Activated naive CD8-positive, alpha-beta T cell treated with anti-CD3 and anti-CD28 coated beads, Interleukin-2, amount 10 ng/mL, durations not matched to agents 7 days and 5 days (primary cell): Measurements from ENCODE around the gene LMOD3. TPM values are rescaled to one million over a fixed set of nuclear protein-coding genes. Genes with fewer than 3 reads are reported as not detected.

Source experiments
- ATAC-seq: fragments of 150-1000 bp; cut with Tn5 transposase; one replicate; pipeline ENCODE4 v1.10.0; 2021; ENCODE audit warnings: low read depth, moderate library complexity
- POLR2A ChIA-PET: fragments of 350-600 bp; sonication (Branson Sonifier 250); formaldehyde crosslinking; loops from one replicate; lab custom pipeline; 2021; ENCODE audit warnings: antibody characterized with exemption; lab: Charles Lee
- DNase-seq: peaks from one replicate; pipeline ENCODE4 v3.0.0; 2021
- H3K27ac Mint-ChIP-seq: one replicate; pipeline ENCODE4 v1.8.0; 2022; ENCODE audit warnings: mild to moderate bottlenecking, mixed read lengths
- H3K27me3 Mint-ChIP-seq: one replicate; pipeline ENCODE4 v1.8.0; 2022; ENCODE audit warnings: mild to moderate bottlenecking, moderate library complexity, mixed read lengths
- H3K36me3 Mint-ChIP-seq: one replicate; pipeline ENCODE4 v1.8.0; 2021; ENCODE audit warnings: mild to moderate bottlenecking, mixed read lengths
- H3K4me1 Mint-ChIP-seq: one replicate; pipeline ENCODE4 v1.8.0; 2021; ENCODE audit warnings: mixed read lengths
- H3K4me3 Mint-ChIP-seq: one replicate; pipeline ENCODE4 v1.8.0; 2022; ENCODE audit warnings: mild to moderate bottlenecking, moderate library complexity, mixed read lengths
- H3K9me3 Mint-ChIP-seq: one replicate; pipeline ENCODE4 v1.8.0; 2021; ENCODE audit warnings: mixed read lengths
- total RNA-seq, 2 experiments: library from RNA; stranded (reverse); gene quantifications; one replicate each; pipeline ENCODE4 v1.2.3, GENCODE V29; 2021

LMOD3 gene
- total RNA-seq, 2 experiments from 2014 or later, result not detected

- H3K4me3 Mint-ChIP-seq, result no peak overlapping the region
- no peaks in the 10 kb centered on the region for H3K9me3 Mint-ChIP-seq
- peaks cover 56% of the 10 kb centered on the region for H3K4me1 Mint-ChIP-seq
- no peaks in the 10 kb centered on the region for H3K27me3 Mint-ChIP-seq
- POLR2A ChIA-PET, result interaction anchor here (1.2 kb wide), 1 partner anchor 45 kb away, joined by 3 read pairs; the partner anchor contains the start of gene TMF1
- H3K36me3 Mint-ChIP-seq, result peaks cover 43% of the 10 kb centered on the region
- DNase-seq (no peak), ATAC-seq (no peak)
- peak overlapping the region; percentile 62 for H3K27ac Mint-ChIP-seq
Observed at GRCh38 chr3:69097407-69098086, 24.8 kb downstream of the LMOD3 start.

GRCh38 chr3:69096299-69096698 lies 26.1 kb downstream of the LMOD3 start:
- Mint-ChIP-seq H3K4me1 (peaks cover 57% of the 10 kb centered on the region), H3K9me3 (no peaks in the 10 kb centered on the region), H3K36me3 (peaks cover 37% of the 10 kb centered on the region), H3K27ac (no peak overlapping the region), H3K4me3 (peak overlapping the region; percentile 62), H3K27me3 (no peaks in the 10 kb centered on the region)
- POLR2A ChIA-PET, result interaction anchor here (1.1 to 3.0 kb wide), 3 partner anchors 11 to 45 kb away, joined by 3 to 21 read pairs (median 3); partner anchors contain the start of gene ARL6IP5
- ATAC-seq, result no peak
- DNase-seq, result no peak

DNA sequence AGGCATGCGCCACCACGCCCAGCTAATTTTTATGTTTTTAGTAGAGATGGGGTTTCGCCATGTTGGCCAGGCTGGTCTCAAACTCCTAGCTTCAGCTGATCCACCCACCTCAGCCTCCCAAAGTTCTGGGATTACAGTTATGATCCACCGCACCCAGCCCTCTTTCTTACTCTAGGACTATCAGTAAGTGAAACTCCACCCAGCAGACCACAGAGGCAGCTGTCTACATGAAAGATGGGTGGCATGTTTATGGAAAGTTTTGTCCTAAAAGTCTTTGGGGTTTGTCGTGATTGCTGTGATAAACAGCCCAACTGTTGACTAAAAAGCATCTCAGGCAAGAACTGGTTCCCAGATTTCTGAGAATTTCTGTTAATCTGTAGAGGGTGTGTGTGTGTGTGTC lies 26.8 kb downstream of the LMOD3 start:
- POLR2A ChIA-PET, result interaction anchor here (0.6 to 3.0 kb wide), 5 partner anchors 10 to 44 kb away, joined by 3 to 21 read pairs (median 3); partner anchors contain the start of gene ARL6IP5
- Mint-ChIP-seq H3K27me3 (no peaks in the 10 kb centered on the region), H3K4me1 (peaks cover 61% of the 10 kb centered on the region), H3K36me3 (peaks cover 38% of the 10 kb centered on the region), H3K9me3 (no peaks in the 10 kb centered on the region), H3K27ac (peak overlapping the region; percentile 85), H3K4me3 (peak overlapping the region; percentile 62)
- ATAC-seq (no peak), DNase-seq (no peak)

DNA sequence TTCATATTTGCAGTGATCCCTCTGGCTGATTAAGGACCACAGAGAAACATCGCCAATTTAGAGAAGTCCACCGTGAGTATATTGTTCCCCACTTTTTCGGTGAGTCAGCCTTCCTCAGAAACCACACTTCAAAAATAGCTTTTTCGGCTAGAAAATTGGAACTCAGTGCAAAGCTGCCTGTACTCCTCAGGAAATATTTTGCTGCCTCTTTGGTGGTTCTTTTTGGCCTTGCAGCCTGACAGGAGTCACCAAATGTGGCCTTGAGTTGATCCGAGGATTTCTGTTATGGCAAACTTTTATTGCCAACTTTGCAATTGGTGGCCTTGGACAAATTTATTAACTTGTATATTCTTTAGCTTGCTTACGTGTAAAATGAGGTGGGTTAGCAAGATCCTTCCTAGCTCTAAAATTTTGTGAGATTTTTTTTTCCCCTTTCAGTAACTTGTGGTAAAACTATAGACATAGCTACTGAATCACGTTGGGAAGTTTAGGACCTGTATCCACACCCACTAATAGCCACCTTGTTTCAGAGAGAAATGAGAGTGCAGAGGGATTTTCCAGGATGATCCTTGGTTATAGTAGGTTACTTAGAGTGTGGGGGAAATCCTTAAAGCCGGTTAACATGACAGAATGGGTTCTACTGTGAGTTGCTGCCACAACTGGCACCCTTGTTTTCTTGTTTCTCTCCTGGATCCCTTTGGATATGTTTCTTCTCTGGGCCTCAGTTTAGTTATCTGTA lies 27.8 kb downstream of the LMOD3 start:
- Mint-ChIP-seq H3K36me3 (peaks cover 40% of the 10 kb centered on the region), H3K27ac (peak overlapping the region; percentile 86), H3K9me3 (no peaks in the 10 kb centered on the region), H3K4me3 (peak overlapping the region; percentile 93), H3K4me1 (peaks cover 65% of the 10 kb centered on the region), H3K27me3 (no peaks in the 10 kb centered on the region)
- ATAC-seq (no peak), DNase-seq (no peak)
- POLR2A ChIA-PET, result interaction anchor here (0.6 to 4.3 kb wide), 8 partner anchors 9 to 122 kb away, joined by 3 to 63 read pairs (median 4); partner anchors contain the start of genes ARL6IP5, TMF1 and UBA3

DNA sequence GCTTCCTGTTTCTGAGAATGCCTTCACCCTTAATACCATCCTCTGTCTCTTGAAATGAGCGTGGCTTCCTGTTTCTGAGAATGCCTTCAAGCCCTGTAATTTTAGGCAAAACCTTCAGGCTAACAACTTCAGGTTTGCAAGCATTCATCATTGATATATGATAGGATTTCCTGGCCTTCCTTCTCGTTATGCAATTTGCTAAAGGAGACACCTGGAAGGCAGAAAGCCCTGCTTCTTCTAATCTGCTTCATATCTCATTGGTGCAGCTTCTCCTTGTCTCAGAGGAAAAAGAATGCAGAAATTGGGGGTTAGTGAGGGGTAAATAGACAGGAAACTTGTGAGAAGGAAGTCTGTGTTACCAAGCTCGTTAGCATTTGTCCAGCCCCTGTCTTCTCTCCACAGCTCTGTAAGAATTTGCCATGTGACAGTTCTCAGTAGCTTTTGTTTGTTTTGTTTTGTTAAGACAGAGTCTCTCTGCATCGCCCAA lies 30.3 kb downstream of the LMOD3 start:
- ATAC-seq (peak; percentile 82), DNase-seq (no peak)
- POLR2A ChIA-PET, result interaction anchor here (0.6 to 6.7 kb wide), 12 partner anchors 10 to 236 kb away, joined by 3 to 63 read pairs (median 5); partner anchors contain the start of genes EOGT, TMF1 and UBA3
- Mint-ChIP-seq H3K36me3 (peaks cover 38% of the 10 kb centered on the region), H3K4me3 (peak overlapping the region; percentile 93), H3K27ac (peak overlapping the region; percentile 84), H3K27me3 (no peaks in the 10 kb centered on the region), H3K4me1 (peaks cover 71% of the 10 kb centered on the region), H3K9me3 (no peaks in the 10 kb centered on the region)

- ATAC-seq, result peak; percentile 1
- POLR2A ChIA-PET, result interaction anchor here (0.6 to 6.7 kb wide), 13 partner anchors 9 to 236 kb away, joined by 3 to 63 read pairs (median 5); partner anchors contain the start of genes EOGT, TMF1 and UBA3
Observed at GRCh38 chr3:69091389-69092029, 30.9 kb downstream of the LMOD3 start.

DNA sequence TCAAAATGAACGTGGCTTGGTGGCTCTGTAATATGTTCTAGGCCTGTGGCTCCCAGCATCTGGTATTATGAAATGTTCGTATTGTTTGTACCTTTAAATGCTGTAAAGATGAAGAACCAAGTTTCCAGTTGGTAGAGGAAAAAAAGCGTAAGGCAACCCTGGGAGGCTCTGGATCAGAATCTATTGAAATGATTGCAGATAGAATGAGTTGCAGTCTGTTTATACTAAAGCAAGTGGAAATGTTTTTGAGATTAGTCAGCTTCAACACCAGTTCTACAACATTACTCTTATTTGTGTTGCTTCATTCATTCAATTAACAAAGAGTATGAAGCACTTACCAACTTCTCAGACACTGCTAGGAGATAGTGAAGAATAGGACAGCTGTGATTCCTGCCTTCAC lies 32.4 kb downstream of the LMOD3 start:
- DNase-seq (no peak), ATAC-seq (no peak)
- Mint-ChIP-seq H3K36me3 (peaks cover 40% of the 10 kb centered on the region), H3K9me3 (no peaks in the 10 kb centered on the region), H3K27me3 (no peaks in the 10 kb centered on the region), H3K4me1 (peaks cover 58% of the 10 kb centered on the region), H3K27ac (peak overlapping the region; percentile 59), H3K4me3 (peak overlapping the region; percentile 60)
- POLR2A ChIA-PET, result interaction anchor here (0.7 to 6.7 kb wide), 5 partner anchors 11 to 77 kb away, joined by 3 to 33 read pairs (median 8); partner anchors contain the start of genes EOGT, TMF1 and UBA3

More at GRCh38 chr3:69091389-69092029, 30.9 kb downstream of the LMOD3 start:
- DNase-seq, result no peak
- Mint-ChIP-seq H3K27ac (peak overlapping the region; percentile 84), H3K9me3 (no peaks in the 10 kb centered on the region), H3K36me3 (peaks cover 38% of the 10 kb centered on the region), H3K4me3 (peak overlapping the region; percentile 93), H3K27me3 (no peaks in the 10 kb centered on the region), H3K4me1 (peaks cover 69% of the 10 kb centered on the region)

GRCh38 chr3:69088063-69088462 lies 34.3 kb downstream of the LMOD3 start:
- Mint-ChIP-seq H3K36me3 (peaks cover 33% of the 10 kb centered on the region), H3K27ac (peak overlapping the region; percentile 90), H3K9me3 (no peaks in the 10 kb centered on the region), H3K4me1 (peaks cover 57% of the 10 kb centered on the region), H3K4me3 (peak overlapping the region; percentile 86), H3K27me3 (no peaks in the 10 kb centered on the region)
- POLR2A ChIA-PET, result interaction anchor here (1.1 to 6.7 kb wide), 6 partner anchors 9 to 74 kb away, joined by 3 to 60 read pairs (median 38); partner anchors contain the start of genes EOGT, TMF1 and UBA3
- ATAC-seq, result no peak
- no peak for DNase-seq

DNA sequence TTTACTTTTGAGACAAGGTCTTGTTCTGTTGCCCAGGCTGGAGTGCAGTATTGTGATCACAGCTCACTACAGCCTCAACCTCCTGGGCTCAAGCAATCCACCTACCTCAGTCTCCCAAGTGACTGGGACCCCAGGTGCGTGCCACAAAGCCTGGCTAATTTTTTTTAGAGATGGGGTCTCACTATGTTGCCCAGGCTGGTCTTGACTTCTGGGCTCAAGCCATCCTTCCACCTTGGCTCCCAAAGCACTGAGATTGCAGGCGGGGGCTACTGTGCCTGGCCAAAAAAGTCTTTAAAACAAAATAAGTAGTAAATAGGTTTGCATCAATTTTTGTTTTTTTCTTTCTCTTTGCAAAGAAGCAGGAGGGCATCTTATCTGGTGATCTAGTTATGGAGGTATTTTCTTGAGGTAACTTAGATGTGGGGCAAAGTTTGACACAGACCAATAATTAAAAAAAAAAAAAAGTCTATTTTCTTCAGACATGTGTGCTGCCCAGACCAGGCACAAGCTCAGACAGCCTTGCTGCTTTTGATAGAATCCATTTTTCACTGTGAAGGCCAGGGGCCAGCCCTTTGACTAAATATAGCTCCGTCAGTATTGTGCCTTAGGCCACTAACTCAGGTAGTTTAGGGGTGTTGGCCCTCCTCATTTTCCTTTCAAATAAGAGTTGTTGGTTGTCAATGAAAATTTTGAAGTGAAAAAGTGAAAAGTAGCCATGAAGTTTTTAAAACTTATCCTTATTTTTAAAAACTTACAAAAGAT lies 35.2 kb downstream of the LMOD3 start:
- Mint-ChIP-seq H3K27me3 (no peaks in the 10 kb centered on the region), H3K36me3 (peaks cover 33% of the 10 kb centered on the region), H3K27ac (peak overlapping the region; percentile 76), H3K4me1 (peaks cover 57% of the 10 kb centered on the region), H3K9me3 (no peaks in the 10 kb centered on the region), H3K4me3 (peak overlapping the region; percentile 99)
- ATAC-seq (no peak), DNase-seq (no peak)
- POLR2A ChIA-PET, result interaction anchor here (0.6 to 6.7 kb wide), 8 partner anchors 8 to 125 kb away, joined by 3 to 60 read pairs (median 19); partner anchors contain the start of genes EOGT, TMF1 and UBA3

GRCh38 chr3:69085833-69086722 lies 36.3 kb downstream of the LMOD3 start:
- Mint-ChIP-seq H3K27ac (peak overlapping the region; percentile 97), H3K4me3 (peak overlapping the region; percentile 99), H3K36me3 (peaks cover 28% of the 10 kb centered on the region), H3K9me3 (no peaks in the 10 kb centered on the region), H3K4me1 (peaks cover 59% of the 10 kb centered on the region), H3K27me3 (no peaks in the 10 kb centered on the region)
- DNase-seq (peak; percentile 56), ATAC-seq (peak; percentile 29)
- POLR2A ChIA-PET, result interaction anchor here (0.6 to 6.7 kb wide), 11 partner anchors 7 to 121 kb away, joined by 3 to 60 read pairs (median 11); partner anchors contain the start of genes TMF1 and UBA3

DNA sequence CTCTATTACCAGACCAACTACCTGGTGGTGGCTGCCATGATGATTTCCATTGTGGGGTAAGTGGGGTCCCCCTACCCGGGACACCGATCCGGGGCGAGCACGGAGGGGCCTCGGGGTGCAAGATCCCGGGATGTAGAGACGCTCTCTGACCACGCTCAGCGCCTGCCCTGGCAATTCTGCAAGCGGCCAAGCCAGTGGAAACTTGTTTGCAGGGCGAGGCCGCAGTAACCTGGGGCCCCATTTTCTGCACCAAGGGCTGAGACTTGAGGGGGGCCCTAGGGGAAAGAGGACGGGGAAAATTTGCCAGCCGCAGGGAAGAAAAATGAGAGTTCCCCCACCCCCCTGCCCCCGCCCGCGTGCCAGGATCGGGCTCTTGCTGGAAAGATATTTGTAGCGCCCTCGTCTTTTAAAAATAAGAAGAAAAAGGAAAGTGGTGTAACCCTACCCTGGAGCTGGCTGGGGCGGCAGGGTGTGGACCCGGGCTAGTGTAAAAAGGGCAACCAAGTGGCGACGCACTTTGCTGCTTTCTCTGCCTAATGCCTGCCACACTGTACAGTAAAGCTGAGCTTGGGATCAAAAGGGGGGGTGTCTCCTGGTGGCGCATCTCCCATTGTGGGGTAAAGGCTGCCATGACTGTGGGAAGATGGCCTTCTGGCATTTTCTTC lies 37.1 kb downstream of the LMOD3 start:
- Mint-ChIP-seq H3K27me3 (no peaks in the 10 kb centered on the region), H3K27ac (peak overlapping the region; percentile 97), H3K9me3 (no peaks in the 10 kb centered on the region), H3K36me3 (peaks cover 23% of the 10 kb centered on the region), H3K4me3 (peak overlapping the region; percentile 99), H3K4me1 (peaks cover 58% of the 10 kb centered on the region)
- POLR2A ChIA-PET, result interaction anchor here (1.3 to 4.8 kb wide), 7 partner anchors 9 to 114 kb away, joined by 4 to 60 read pairs (median 21); partner anchors contain the start of gene TMF1
- ATAC-seq, result peak; percentile 3
- DNase-seq, result no peak
